Measurements from ENCODE around the gene ADIPOR2.
A peak's percentile ranks its signal among the peaks of the same experiment; 100 is the strongest.

Gene ADIPOR2

GRCh38 chr12:1826867-1827705 lies 136.2 kb downstream of the ADIPOR2 start:
- no peak for TF ChIP-seq CTCF (conservative IDR thresholded peaks at IDR 0.05; ENCODE audit: low read length)
- DNase-seq (ENCODE audit: low read depth), result no peak
- H3K4me3 ChIP-seq (ENCODE audit: low read length), result no peak overlapping the region

GRCh38 chr12:1827826-1828805 lies 137.2 kb downstream of the ADIPOR2 start:
- no peak for TF ChIP-seq CTCF (conservative IDR thresholded peaks at IDR 0.05; ENCODE audit: low read length)
- H3K4me3 ChIP-seq (ENCODE audit: low read length), result no peak overlapping the region
- no peak for DNase-seq (ENCODE audit: low read depth)

- no peak for DNase-seq (ENCODE audit: low read depth)
- H3K4me3 ChIP-seq (ENCODE audit: low read length), result no peak overlapping the region
- TF ChIP-seq CTCF (conservative IDR thresholded peaks at IDR 0.05; ENCODE audit: low read length), result no peak
Observed at GRCh38 chr12:1828856-1829255, 138.0 kb downstream of the ADIPOR2 start.

GRCh38 chr12:1829306-1829900 lies 138.5 kb downstream of the ADIPOR2 start:
- H3K4me3 ChIP-seq (ENCODE audit: low read length), result no peak overlapping the region
- no peak for DNase-seq (ENCODE audit: low read depth)
- no peak for TF ChIP-seq CTCF (conservative IDR thresholded peaks at IDR 0.05; ENCODE audit: low read length)

- DNase-seq (ENCODE audit: low read depth), result no peak
- no peak for TF ChIP-seq CTCF (conservative IDR thresholded peaks at IDR 0.05; ENCODE audit: low read length)
- H3K4me3 ChIP-seq (ENCODE audit: low read length), result no peak overlapping the region
Observed at GRCh38 chr12:1830401-1830845, 139.6 kb downstream of the ADIPOR2 start.

- peak; percentile 40 for DNase-seq (ENCODE audit: low read depth)
- no peak for TF ChIP-seq CTCF (conservative IDR thresholded peaks at IDR 0.05; ENCODE audit: low read length)
- no peak overlapping the region for H3K4me3 ChIP-seq (ENCODE audit: low read length)
Observed at GRCh38 chr12:1830981-1831963, 140.4 kb downstream of the ADIPOR2 start.
